GDM1 (cell line): Measurements from ENCODE around the gene PDGFRB.

Source experiments
- DNase-seq: peaks from one replicate; lab custom pipeline; 2025; lab: John Stamatoyannopoulos, UW

Gene PDGFRB

GRCh38 chr5:150130493-150130922 lies 25.1 kb downstream of the PDGFRB start:
- DNase-seq, result no peak

- peak; percentile 27 for DNase-seq
Measured at GRCh38 chr5:150129813-150130492, 25.7 kb downstream of the PDGFRB start.

GRCh38 chr5:150129454-150129812 lies 26.2 kb downstream of the PDGFRB start:
- DNase-seq, result no peak

GRCh38 chr5:150126921-150127265 lies 28.8 kb downstream of the PDGFRB start:
- DNase-seq, result no peak

GRCh38 chr5:150126199-150126920 lies 29.3 kb downstream of the PDGFRB start:
- no peak for DNase-seq

GRCh38 chr5:150125334-150125733 lies 30.3 kb downstream of the PDGFRB start:
- DNase-seq, result no peak

GRCh38 chr5:150124596-150124995 lies 31.0 kb downstream of the PDGFRB start:
- no peak for DNase-seq

- DNase-seq, result no peak
Measured at GRCh38 chr5:150124111-150124557, 31.5 kb downstream of the PDGFRB start.

- no peak for DNase-seq
Measured at GRCh38 chr5:150123542-150123941, 32.1 kb downstream of the PDGFRB start.

- no peak for DNase-seq
Measured at GRCh38 chr5:150122536-150123481, 32.8 kb downstream of the PDGFRB start.

GRCh38 chr5:150122158-150122510 lies 33.5 kb downstream of the PDGFRB start:
- peak; percentile 24 for DNase-seq

- DNase-seq, result no peak
Measured at GRCh38 chr5:150121448-150122157, 34.0 kb downstream of the PDGFRB start.

GRCh38 chr5:150120617-150121447 lies 34.8 kb downstream of the PDGFRB start:
- DNase-seq, result no peak

GRCh38 chr5:150120062-150120441 lies 35.6 kb downstream of the PDGFRB start:
- DNase-seq, result no peak

- DNase-seq, result peak; percentile 35
Measured at GRCh38 chr5:150119421-150120061, 36.1 kb downstream of the PDGFRB start.

- DNase-seq, result no peak
Measured at GRCh38 chr5:150118561-150119229, 37.0 kb downstream of the PDGFRB start.

- no peak for DNase-seq
Measured at GRCh38 chr5:150117945-150118560, 37.6 kb downstream of the PDGFRB start.

GRCh38 chr5:150116667-150117400 lies 38.8 kb downstream of the PDGFRB start:
- no peak for DNase-seq
